ENCODE results near the gene CNTNAP3.
"Not testable (repeated sequence)": the region's sequence is repeated elsewhere in the genome, so short reads cannot be mapped to it uniquely, and the experiment has no call there.

DNA sequence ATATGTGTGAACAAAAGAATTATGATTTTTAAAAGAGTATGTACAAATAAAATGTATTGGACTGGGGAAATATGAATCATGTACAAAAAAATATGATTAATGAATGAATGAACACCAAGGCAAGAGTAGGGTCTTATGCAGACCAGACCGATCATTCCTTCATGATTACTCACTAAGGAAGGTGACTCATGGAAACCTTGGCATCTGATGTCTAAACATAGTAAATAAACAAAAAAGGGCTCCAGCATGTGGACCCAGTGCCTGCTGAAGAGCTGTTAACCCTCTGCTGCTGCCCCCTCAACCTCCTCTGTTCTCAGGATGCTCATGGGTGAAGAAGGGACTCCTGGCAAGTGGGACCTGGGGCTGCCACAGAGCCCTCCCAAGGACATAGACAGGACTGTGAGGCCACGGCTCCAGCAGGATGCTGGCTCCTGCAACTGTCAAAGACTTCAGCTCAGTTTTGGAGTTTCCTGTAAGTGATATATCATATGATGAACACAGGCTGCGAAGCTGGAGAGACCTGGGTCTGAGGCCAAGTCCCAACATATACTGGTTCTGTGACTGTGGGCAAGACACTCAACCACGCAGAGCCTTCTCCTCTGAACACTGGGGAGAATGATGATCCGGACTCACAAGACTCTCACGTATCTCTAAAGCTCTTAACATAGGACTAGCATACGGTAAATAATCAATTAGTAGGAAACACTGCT is 89.8 kb downstream of the CNTNAP3 start:
- not testable (repeated sequence) for TF ChIP-seq POLR2A (IDR thresholded peaks at IDR 0.05)
- TF ChIP-seq, protein P1, sequence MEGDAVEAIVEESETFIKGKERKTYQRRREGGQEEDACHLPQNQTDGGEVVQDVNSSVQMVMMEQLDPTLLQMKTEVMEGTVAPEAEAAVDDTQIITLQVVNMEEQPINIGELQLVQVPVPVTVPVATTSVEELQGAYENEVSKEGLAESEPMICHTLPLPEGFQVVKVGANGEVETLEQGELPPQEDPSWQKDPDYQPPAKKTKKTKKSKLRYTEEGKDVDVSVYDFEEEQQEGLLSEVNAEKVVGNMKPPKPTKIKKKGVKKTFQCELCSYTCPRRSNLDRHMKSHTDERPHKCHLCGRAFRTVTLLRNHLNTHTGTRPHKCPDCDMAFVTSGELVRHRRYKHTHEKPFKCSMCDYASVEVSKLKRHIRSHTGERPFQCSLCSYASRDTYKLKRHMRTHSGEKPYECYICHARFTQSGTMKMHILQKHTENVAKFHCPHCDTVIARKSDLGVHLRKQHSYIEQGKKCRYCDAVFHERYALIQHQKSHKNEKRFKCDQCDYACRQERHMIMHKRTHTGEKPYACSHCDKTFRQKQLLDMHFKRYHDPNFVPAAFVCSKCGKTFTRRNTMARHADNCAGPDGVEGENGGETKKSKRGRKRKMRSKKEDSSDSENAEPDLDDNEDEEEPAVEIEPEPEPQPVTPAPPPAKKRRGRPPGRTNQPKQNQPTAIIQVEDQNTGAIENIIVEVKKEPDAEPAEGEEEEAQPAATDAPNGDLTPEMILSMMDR (IDR thresholded peaks at IDR 0.05), result not testable (repeated sequence)
